Neural progenitor cell (in vitro differentiated cells): ENCODE measurements around the gene DCAF7. TPM values are rescaled to one million over a fixed set of nuclear protein-coding genes. Genes with fewer than 3 reads are reported as not detected.

Source experiments
- DNase-seq: peaks from one replicate; pipeline ENCODE4 v3.0.0-alpha.2; 2016; ENCODE audit warnings: low spot score
- H2AFZ ChIP-seq: fragments of 200-600 bp; sonication (generic); replicated peaks from 2 replicates; pipeline ENCODE4 v1.6.1; 2016; ENCODE audit warnings: antibody characterized with exemption
- H3F3A ChIP-seq: fragments of 200-600 bp; sonication (generic); 2 replicates; pipeline ENCODE4 v1.6.1; 2016; ENCODE audit warnings: antibody characterized with exemption, low read depth
- H3K27ac ChIP-seq: fragments of 200-600 bp; sonication (generic); 2 replicates; pipeline ENCODE4 v1.5.1; 2016; ENCODE audit warnings: mild to moderate bottlenecking
- H3K27me3 ChIP-seq: fragments of 200-600 bp; sonication (generic); 2 replicates; pipeline ENCODE4 v1.6.1; 2016; ENCODE audit warnings: mild to moderate bottlenecking, moderate library complexity
- H3K36me3 ChIP-seq: fragments of 200-600 bp; sonication (generic); 2 replicates; pipeline ENCODE4 v1.5.1; 2016
- H3K4me1 ChIP-seq: fragments of 200-600 bp; sonication (generic); 2 replicates; pipeline ENCODE4 v1.6.1; 2016; ENCODE audit warnings: mixed run types
- H3K4me2 ChIP-seq: fragments of 200-600 bp; sonication (generic); 2 replicates; pipeline ENCODE4 v1.6.1; 2016
- H3K4me3 ChIP-seq: fragments of 200-600 bp; sonication (generic); 2 replicates; pipeline ENCODE4 v1.5.1; 2016
- H3K79me2 ChIP-seq: fragments of 200-600 bp; sonication (generic); 2 replicates; pipeline ENCODE4 v1.6.1; 2016; ENCODE audit warnings: low read depth
- H3K9ac ChIP-seq: fragments of 200-600 bp; sonication (generic); 2 replicates; pipeline ENCODE4 v1.6.1; 2016
- H3K9me3 ChIP-seq: fragments of 200-600 bp; sonication (generic); 2 replicates; pipeline ENCODE4 v1.5.1; 2016; ENCODE audit warnings: low read depth
- H4K20me1 ChIP-seq: fragments of 200-600 bp; sonication (generic); 2 replicates; pipeline ENCODE4 v1.6.1; 2016; ENCODE audit warnings: low read depth
- H3K27ac Mint-ChIP-seq: 3 replicates; pipeline ENCODE4 v1.8.0; 2021; ENCODE audit warnings: mixed read lengths
- H3K27me3 Mint-ChIP-seq: 2 replicates; pipeline ENCODE4 v1.8.0; 2022; ENCODE audit warnings: low read depth, mild to moderate bottlenecking, inconsistent platforms, moderate library complexity, mixed read lengths; ENCODE audit not compliant: insufficient read depth
- H3K36me3 Mint-ChIP-seq: 3 replicates; pipeline ENCODE4 v1.8.0; 2021; ENCODE audit warnings: mixed read lengths
- H3K4me1 Mint-ChIP-seq: 3 replicates; pipeline ENCODE4 v1.8.0; 2021; ENCODE audit warnings: mixed read lengths
- H3K4me3 Mint-ChIP-seq: 3 replicates; pipeline ENCODE4 v1.8.0; 2021; ENCODE audit warnings: mild to moderate bottlenecking, moderate library complexity, mixed read lengths
- H3K9me3 Mint-ChIP-seq: 3 replicates; pipeline ENCODE4 v1.8.0; 2020; ENCODE audit warnings: mixed read lengths
- CTCF ChIP-seq: fragments of 200-600 bp; sonication (generic); IDR thresholded peaks from 2 replicates; pipeline ENCODE4 v1.5.1; 2017; ENCODE audit warnings: antibody characterized with exemption, mild to moderate bottlenecking
- EZH2 ChIP-seq: fragments of 200-600 bp; sonication (generic); IDR thresholded peaks from 2 replicates; pipeline ENCODE4 v1.6.1; 2017; ENCODE audit warnings: antibody characterized with exemption, mild to moderate bottlenecking, moderate library complexity
- EZH2phosphoT487 ChIP-seq: fragments of 200-600 bp; sonication (generic); IDR thresholded peaks from 2 replicates; pipeline ENCODE4 v1.6.1; 2017; ENCODE audit warnings: antibody characterized with exemption
- total RNA-seq: library from RNA; depleted of rRNA; stranded (reverse); fragments of >200 nt; gene quantifications from 2 replicates; pipeline ENCODE4 v1.2.3, GENCODE V29; 2015; ENCODE audit warnings: low replicate concordance

Gene DCAF7
- total RNA-seq, 1 donor from 2014 or later = 56.5 TPM

- Histone ChIP-seq H4K20me1 (peaks cover 90% of the 10 kb centered on the region), H3K27ac (no peak overlapping the region), H3K9ac (no peak overlapping the region), H3F3A (no peaks in the 10 kb centered on the region), H3K4me2 (no peak overlapping the region), H3K27me3 (no peaks in the 10 kb centered on the region), H3K79me2 (peaks cover 98% of the 10 kb centered on the region), H3K36me3 (no peaks in the 10 kb centered on the region), H3K4me3 (no peak overlapping the region), H3K9me3 (no peaks in the 10 kb centered on the region), H2AFZ (no peak overlapping the region), H3K4me1 (peaks cover 4% of the 10 kb centered on the region)
- Mint-ChIP-seq H3K9me3 (no peaks in the 10 kb centered on the region), H3K4me3 (no peak overlapping the region), H3K36me3 (peaks cover 13% of the 10 kb centered on the region), H3K4me1 (peaks cover 9% of the 10 kb centered on the region), H3K27me3 (no peaks in the 10 kb centered on the region), H3K27ac (no peak overlapping the region)
- DNase-seq = no peak
- TF ChIP-seq CTCF = no peak
- no peak for TF ChIP-seq EZH2phosphoT487
- no peak for TF ChIP-seq EZH2
These were observed 7.1 kb downstream of the DCAF7 start for GRCh38 chr17:63557416-63557815.

- Mint-ChIP-seq H3K27ac (no peak overlapping the region), H3K4me3 (no peak overlapping the region), H3K36me3 (peaks cover 13% of the 10 kb centered on the region), H3K27me3 (no peaks in the 10 kb centered on the region), H3K4me1 (peaks cover under 1% of the 10 kb centered on the region), H3K9me3 (no peaks in the 10 kb centered on the region)
- H3K79me2 ChIP-seq = peaks cover 96% of the 10 kb centered on the region
- no peak for DNase-seq
- no peaks in the 10 kb centered on the region for H3F3A ChIP-seq
- TF ChIP-seq EZH2 (no peak), EZH2phosphoT487 (no peak), CTCF (no peak)
- H3K9me3 ChIP-seq = no peaks in the 10 kb centered on the region
- no peaks in the 10 kb centered on the region for H3K27me3 ChIP-seq
- H3K4me2 ChIP-seq = no peak overlapping the region
- no peaks in the 10 kb centered on the region for H3K36me3 ChIP-seq
- peaks cover 89% of the 10 kb centered on the region for H4K20me1 ChIP-seq
- H3K27ac ChIP-seq = no peak overlapping the region
- no peak overlapping the region for H2AFZ ChIP-seq
- H3K4me1 ChIP-seq = no peaks in the 10 kb centered on the region
- no peak overlapping the region for H3K4me3 ChIP-seq
- no peak overlapping the region for H3K9ac ChIP-seq
These were observed 8.2 kb downstream of the DCAF7 start for GRCh38 chr17:63558441-63558840.

GRCh38 chr17:63561819-63562218 is 11.5 kb downstream of the DCAF7 start:
- Mint-ChIP-seq H3K27ac (no peak overlapping the region), H3K9me3 (no peaks in the 10 kb centered on the region), H3K36me3 (peaks cover 7% of the 10 kb centered on the region), H3K4me3 (no peak overlapping the region), H3K4me1 (no peaks in the 10 kb centered on the region), H3K27me3 (no peaks in the 10 kb centered on the region)
- H3K79me2 ChIP-seq = peaks cover 96% of the 10 kb centered on the region
- no peaks in the 10 kb centered on the region for H3F3A ChIP-seq
- no peak overlapping the region for H2AFZ ChIP-seq
- DNase-seq = no peak
- no peak overlapping the region for H3K9ac ChIP-seq
- no peak overlapping the region for H3K27ac ChIP-seq
- no peak overlapping the region for H3K4me2 ChIP-seq
- H4K20me1 ChIP-seq = peaks cover 81% of the 10 kb centered on the region
- H3K36me3 ChIP-seq = no peaks in the 10 kb centered on the region
- H3K27me3 ChIP-seq = no peaks in the 10 kb centered on the region
- H3K4me1 ChIP-seq = no peaks in the 10 kb centered on the region
- no peak overlapping the region for H3K4me3 ChIP-seq
- TF ChIP-seq EZH2phosphoT487 (no peak), CTCF (no peak), EZH2 (no peak)
- H3K9me3 ChIP-seq = no peaks in the 10 kb centered on the region
